SK-N-SH (cell line): Measurements from ENCODE around the gene ACBD6. TPM values are rescaled to one million over a fixed set of nuclear protein-coding genes. Genes with fewer than 3 reads are reported as not detected.

Source experiments
- CTCF ChIA-PET: fragments of 300-600, 350-600 bp; formaldehyde crosslinking; extraction: SDS; loops from one replicate; lab custom pipeline; 2021; lab: Yijun Ruan, JAX
- POLR2A ChIA-PET: fragments of 350-600 bp; sonication (Branson Sonifier 250); formaldehyde crosslinking; extraction: SDS; loops from one replicate; lab custom pipeline; 2020; ENCODE audit warnings: antibody characterized with exemption, inconsistent platforms; lab: Yijun Ruan, JAX
- DNase-seq: peaks from one replicate; pipeline ENCODE4 v3.0.0; 2012
- H2AFZ ChIP-seq: fragments of 200-600 bp; sonication (generic); 2 replicates; pipeline ENCODE4 v1.8.1; 2016; ENCODE audit warnings: antibody characterized with exemption, mild to moderate bottlenecking, low read depth
- H3F3A ChIP-seq: fragments of 200-600 bp; sonication (generic); replicated peaks from 2 replicates; pipeline ENCODE3; 2016; ENCODE audit warnings: antibody characterized with exemption, mild to moderate bottlenecking; ENCODE audit not compliant: insufficient read depth
- H3K27ac ChIP-seq, 2 experiments: fragments of 200-500 bp in 1 of 2; fragments of 200-600 bp in 1 of 2; sonication (Bioruptor generic) in 1 of 2; sonication (generic), shearing (Covaris generic) in 1 of 2; 2 replicates each; pipeline versions ENCODE4 v1.5.1 to v1.6.1; 2014 to 2016; ENCODE audit warnings: low read depth in 2 of 2, inconsistent platforms in 1 of 2, low read length in 1 of 2, mild to moderate bottlenecking in 1 of 2, mixed read lengths in 1 of 2
- H3K27me3 ChIP-seq: fragments of 200-600 bp; sonication (generic), shearing (Covaris generic); 2 replicates; pipeline ENCODE4 v1.6.1; 2016; ENCODE audit warnings: mixed run types; ENCODE audit not compliant: insufficient read depth
- H3K36me3 ChIP-seq, 2 experiments: fragments of 200-500 bp in 1 of 2; fragments of 200-600 bp in 1 of 2; sonication (Bioruptor generic) in 1 of 2; sonication (generic) in 1 of 2; replicated peaks in 1 of 2; 2 replicates each; pipeline versions ENCODE3 to v1.5.1; 2014 to 2016; ENCODE audit warnings: low read length in 1 of 2, mild to moderate bottlenecking in 1 of 2; ENCODE audit not compliant: insufficient read depth in 2 of 2, control insufficient read depth in 1 of 2
- H3K4me1 ChIP-seq, 2 experiments: fragments of 200-500 bp in 1 of 2; fragments of 200-600 bp in 1 of 2; sonication (Bioruptor generic) in 1 of 2; sonication (generic), shearing (Covaris generic) in 1 of 2; 2 replicates each; pipeline versions ENCODE4 v1.5.1 to v1.6.1; 2014 to 2016; ENCODE audit warnings: low read depth in 1 of 2, low read length in 1 of 2, mixed run types in 1 of 2; ENCODE audit not compliant: insufficient read depth in 2 of 2, control insufficient read depth in 1 of 2
- H3K4me2 ChIP-seq: fragments of 200-600 bp; sonication (generic), shearing (Covaris generic); 2 replicates; pipeline ENCODE4 v1.6.1; 2017; ENCODE audit warnings: mixed run types
- H3K4me3 ChIP-seq, 2 experiments: fragments of 200-500 bp in 1 of 2; fragments of 200-600 bp in 1 of 2; sonication (Bioruptor generic) in 1 of 2; sonication (generic), shearing (Covaris generic) in 1 of 2; 2 replicates each; pipeline versions ENCODE4 v1.5.1 to v1.8.1; 2014 to 2016; ENCODE audit warnings: low read depth in 2 of 2, inconsistent platforms in 1 of 2, low read length in 1 of 2, mild to moderate bottlenecking in 1 of 2, mixed read lengths in 1 of 2, moderate library complexity in 1 of 2
- H3K79me2 ChIP-seq: fragments of 200-600 bp; sonication (generic); 2 replicates; pipeline ENCODE4 v1.8.1; 2017; ENCODE audit warnings: mild to moderate bottlenecking; ENCODE audit not compliant: insufficient read depth
- H3K9ac ChIP-seq: fragments of 200-600 bp; sonication (generic); 2 replicates; pipeline ENCODE4 v1.6.1; 2017; ENCODE audit warnings: mixed run types
- H3K9me2 ChIP-seq: fragments of 200-600 bp; sonication (generic); 2 replicates; pipeline ENCODE4 v1.6.1; 2017; ENCODE audit warnings: mixed run types
- H3K9me3 ChIP-seq: fragments of 200-600 bp; sonication (generic); 2 replicates; pipeline ENCODE4 v1.6.1; 2017; ENCODE audit warnings: mixed run types, mild to moderate bottlenecking, moderate library complexity
- H4K20me1 ChIP-seq: fragments of 200-600 bp; sonication (generic); 2 replicates; pipeline ENCODE4 v1.6.1; 2017; ENCODE audit warnings: mild to moderate bottlenecking, mixed run types; ENCODE audit not compliant: insufficient read depth
- CHD2 ChIP-seq: fragments of 150-350 bp; IDR thresholded peaks from 2 replicates; pipeline ENCODE4 v1.6.1; 2018; ENCODE audit warnings: low read length; ENCODE audit not compliant: partially characterized antibody
- ELF1 ChIP-seq: IDR thresholded peaks from 2 replicates; pipeline ENCODE4 v1.4.0; 2012
- FOXM1 ChIP-seq: IDR thresholded peaks from 2 replicates; pipeline ENCODE4 v1.4.0; 2012; ENCODE audit warnings: low read depth, mild to moderate bottlenecking
- GABPA ChIP-seq: IDR thresholded peaks from 2 replicates; pipeline ENCODE4 v1.4.0; 2012; ENCODE audit warnings: low read depth, mild to moderate bottlenecking
- GATA2 ChIP-seq: sonication (generic); formaldehyde crosslinking; IDR thresholded peaks from 2 replicates; pipeline ENCODE4 v1.5.0; 2020; ENCODE audit warnings: mild to moderate bottlenecking, missing genetic modification reagents
- JUND ChIP-seq: IDR thresholded peaks from 2 replicates; pipeline ENCODE4 v1.4.0; 2012
- MEF2A ChIP-seq: IDR thresholded peaks from 2 replicates; pipeline ENCODE4 v1.4.0; 2012; ENCODE audit warnings: low read depth, borderline replicate concordance
- NRF1 ChIP-seq: IDR thresholded peaks from 2 replicates; pipeline ENCODE4 v1.6.1; 2012; ENCODE audit warnings: low read depth, mild to moderate bottlenecking, low read length
- PBX3 ChIP-seq: IDR thresholded peaks from 2 replicates; pipeline ENCODE4; 2012
- RAD21 ChIP-seq: IDR thresholded peaks from 2 replicates; pipeline ENCODE4 v1.6.1; 2012; ENCODE audit warnings: mild to moderate bottlenecking, low read length
- REST ChIP-seq: IDR thresholded peaks from 2 replicates; pipeline ENCODE4 v1.6.1; 2012; ENCODE audit warnings: mild to moderate bottlenecking, low read depth, low read length, moderate library complexity
- RFX5 ChIP-seq: IDR thresholded peaks from 2 replicates; pipeline ENCODE4 v1.6.1; 2012; ENCODE audit warnings: mild to moderate bottlenecking, improper control_type of control experiment, low read length
- RXRA ChIP-seq: IDR thresholded peaks from 2 replicates; pipeline ENCODE4 v1.4.0; 2012; ENCODE audit warnings: low read depth, mild to moderate bottlenecking, borderline replicate concordance
- WGBS: methylation state at CpG from one replicate; pipeline ENCODE4 v1.1.6; 2017; ENCODE audit warnings: low lambda C conversion rate; 5-methylcytosine and 5-hydroxymethylcytosine counted together
- polyA plus RNA-seq, 3 experiments: library from polyadenylated mRNA; depleted of rRNA; stranded (reverse); fragments of >200 nt; gene quantifications; 2 replicates each; pipeline ENCODE4 v1.2.3, GENCODE V29; 2012
- TF ChIP-seq, protein P1 (sequence below): fragments of 150-350 bp; IDR thresholded peaks from 2 replicates; pipeline ENCODE4 v1.6.1; 2016; ENCODE audit warnings: mild to moderate bottlenecking, low read depth, low read length

The ACBD6 gene
- polyA plus RNA-seq, 1 of the 3 experiments (the other 2 are of a cell fraction), result 60.9 TPM

DNA sequence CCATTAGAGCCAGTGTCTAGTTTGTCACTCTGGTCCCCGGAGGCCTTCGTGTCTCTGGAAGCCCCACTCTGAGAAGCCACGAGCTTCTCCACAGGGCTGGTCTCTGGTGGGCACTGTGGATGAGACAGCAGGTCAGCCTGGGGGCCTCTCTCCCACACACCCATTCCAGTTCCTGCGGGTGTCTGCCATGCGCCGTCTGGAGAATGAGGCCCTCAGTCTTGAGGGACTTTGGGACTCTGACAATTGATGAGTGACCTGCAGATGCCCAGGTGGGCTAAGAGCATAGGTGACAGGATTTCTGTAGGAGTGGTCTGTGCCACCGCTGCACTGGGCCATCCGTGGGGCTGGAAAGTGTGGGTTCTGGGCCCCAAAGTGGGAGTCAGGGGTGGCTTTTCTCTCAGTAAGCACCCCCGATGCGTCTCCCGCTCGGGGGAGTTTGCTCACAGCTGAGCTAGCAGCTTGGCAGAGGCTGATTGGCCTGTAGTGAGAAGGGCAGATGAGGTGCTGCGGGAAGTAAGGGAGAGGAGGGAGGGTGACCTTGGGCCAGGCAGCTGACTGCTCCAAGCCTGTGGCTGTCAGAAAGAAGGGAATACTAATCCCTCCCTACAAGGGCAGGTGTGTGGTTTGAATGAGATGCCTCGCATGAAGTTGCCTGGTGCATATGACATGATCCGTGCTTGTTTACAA, 245.9 kb downstream of the ACBD6 start (continued):
- no peak for TF ChIP-seq REST

DNA sequence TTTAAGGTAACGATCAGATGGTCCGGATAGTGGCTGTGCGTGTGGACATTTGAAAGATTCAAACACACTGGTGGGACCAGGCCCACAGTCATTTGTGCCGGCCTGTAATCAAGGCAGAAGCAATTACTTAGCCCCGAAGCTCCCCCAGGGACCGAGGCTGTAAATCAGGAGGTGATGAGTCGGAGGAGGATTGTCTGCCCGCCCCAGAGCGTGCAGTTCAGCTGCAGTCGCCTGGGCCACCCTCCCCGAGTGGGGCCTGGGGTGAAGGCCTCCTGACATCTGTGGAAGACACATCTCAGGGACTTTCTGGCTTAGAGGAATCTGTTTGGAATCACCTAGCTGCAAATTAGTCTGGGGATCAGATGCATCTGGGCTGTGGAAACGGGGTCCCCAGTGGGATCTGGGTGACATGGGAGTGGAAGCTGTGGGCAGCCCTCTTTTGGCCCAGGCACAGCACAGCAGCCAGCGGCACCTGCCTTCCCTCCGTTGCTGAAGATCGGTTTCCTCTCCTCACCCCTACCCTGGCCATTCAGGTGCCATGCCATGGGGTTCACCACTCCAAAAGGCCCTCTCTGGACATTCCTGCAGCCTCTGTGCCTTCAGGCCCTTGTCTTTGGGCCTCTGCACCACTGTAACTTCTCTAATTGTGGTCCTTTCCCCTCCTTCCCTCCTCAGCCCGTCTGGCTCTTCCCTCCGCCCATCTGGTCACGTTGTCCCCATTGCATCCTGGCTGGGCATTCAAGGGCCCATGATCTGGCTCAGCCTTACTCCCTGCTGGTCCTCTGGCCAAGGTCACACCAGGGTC, 246.6 kb downstream of the ACBD6 start:
- Histone ChIP-seq H3K4me3 (no peak overlapping the region), H3F3A (no peaks in the 10 kb centered on the region), H2AFZ (no peak overlapping the region), H3K27me3 (no peaks in the 10 kb centered on the region), H3K36me3 (no peaks in the 10 kb centered on the region), H3K79me2 (no peaks in the 10 kb centered on the region), H3K27ac (no peak overlapping the region), H3K9me2 (no peaks in the 10 kb centered on the region), H3K9me3 (no peaks in the 10 kb centered on the region), H4K20me1 (no peaks in the 10 kb centered on the region), H3K9ac (no peak overlapping the region), H3K4me1 (no peaks in the 10 kb centered on the region), H3K4me2 (no peak overlapping the region)
- DNase-seq, result no peak
- WGBS, result 75% methylated on average over 11 of the region's 18 CpGs
- TF ChIP-seq ELF1 (no peak), RFX5 (no peak), FOXM1 (no peak), RAD21 (no peak), GATA2 (no peak), PBX3 (no peak), NRF1 (no peak), JUND (no peak), MEF2A (no peak), RXRA (no peak), GABPA (no peak), CHD2 (no peak)
- TF ChIP-seq, protein P1, sequence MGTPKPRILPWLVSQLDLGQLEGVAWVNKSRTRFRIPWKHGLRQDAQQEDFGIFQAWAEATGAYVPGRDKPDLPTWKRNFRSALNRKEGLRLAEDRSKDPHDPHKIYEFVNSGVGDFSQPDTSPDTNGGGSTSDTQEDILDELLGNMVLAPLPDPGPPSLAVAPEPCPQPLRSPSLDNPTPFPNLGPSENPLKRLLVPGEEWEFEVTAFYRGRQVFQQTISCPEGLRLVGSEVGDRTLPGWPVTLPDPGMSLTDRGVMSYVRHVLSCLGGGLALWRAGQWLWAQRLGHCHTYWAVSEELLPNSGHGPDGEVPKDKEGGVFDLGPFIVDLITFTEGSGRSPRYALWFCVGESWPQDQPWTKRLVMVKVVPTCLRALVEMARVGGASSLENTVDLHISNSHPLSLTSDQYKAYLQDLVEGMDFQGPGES, result no peak
- ChIA-PET CTCF (interaction anchor here (1.0 to 2.1 kb wide), 3 partner anchors 15 to 226 kb away, joined by 4 to 7 read pairs (median 5); no protein-coding TSS in a partner anchor), POLR2A (no interaction called here)
